ENCODE data around the gene CCDC138. TPM values are rescaled to one million over a fixed set of nuclear protein-coding genes. Genes with fewer than 3 reads are reported as not detected.
"Not testable (repeated sequence)": the region's sequence is repeated elsewhere in the genome, so short reads cannot be mapped to it uniquely, and the experiment has no call there.

The CCDC138 gene
- 19.9 and 20.1 TPM in 2 replicates for total RNA-seq

- H3K27ac Mint-ChIP-seq: peak within 1 kb of the TSS; percentile 99
- no peaks in the 10 kb centered on the region for H3K27me3 Mint-ChIP-seq
- H3K4me1 Mint-ChIP-seq: peaks cover 14% of the 10 kb centered on the region
- no peaks in the 10 kb centered on the region for H3K9me3 Mint-ChIP-seq
- peak within 1 kb of the TSS; percentile 96 for H3K4me3 Mint-ChIP-seq
- peak; percentile 98 for DNase-seq
- intact Hi-C loops (cut with micrococcal nuclease): loop anchor here (2.0 to 5.0 kb wide), 4 partner anchors 68 to 246 kb away; partner anchors contain the start of genes EDAR and RANBP2
- peaks cover 36% of the 10 kb centered on the region for H3K36me3 Mint-ChIP-seq (ENCODE audit: low read depth)
Measured at GRCh38 chr2:108786354-108787215, at the start of gene CCDC138. Gene CCDC138, plus strand, starts transcription at chr2:108786771. Its CDS starts 52 bp downstream, at chr2:108786823.

GRCh38 chr2:108757973-108758372 is 28.6 kb upstream of the CCDC138 start:
- H3K4me1 Mint-ChIP-seq; H3K27ac Mint-ChIP-seq; H3K4me3 Mint-ChIP-seq; H3K27me3 Mint-ChIP-seq; DNase-seq; H3K9me3 Mint-ChIP-seq; intact Hi-C loops (cut with micrococcal nuclease): not testable (repeated sequence)
- peaks cover 33% of the 10 kb centered on the region for H3K36me3 Mint-ChIP-seq (ENCODE audit: low read depth)

- intact Hi-C loops (cut with micrococcal nuclease); H3K27ac Mint-ChIP-seq; H3K4me1 Mint-ChIP-seq; H3K9me3 Mint-ChIP-seq; H3K27me3 Mint-ChIP-seq; DNase-seq; H3K4me3 Mint-ChIP-seq: not testable (repeated sequence)
- peaks cover 48% of the 10 kb centered on the region for H3K36me3 Mint-ChIP-seq (ENCODE audit: low read depth)
Measured at GRCh38 chr2:108762618-108763017, 24.0 kb upstream of the CCDC138 start.

- H3K36me3 Mint-ChIP-seq (ENCODE audit: low read depth): peaks cover 62% of the 10 kb centered on the region
- H3K27me3 Mint-ChIP-seq; intact Hi-C loops (cut with micrococcal nuclease); H3K9me3 Mint-ChIP-seq; H3K4me3 Mint-ChIP-seq; H3K27ac Mint-ChIP-seq; H3K4me1 Mint-ChIP-seq; DNase-seq: not testable (repeated sequence)
Measured at GRCh38 chr2:108766671-108767070, 19.9 kb upstream of the CCDC138 start.

- Mint-ChIP-seq H3K36me3 (ENCODE audit: low read depth) (peaks cover 68% of the 10 kb centered on the region), H3K4me3 (peak overlapping the region; percentile 58)
- H3K4me1 Mint-ChIP-seq; intact Hi-C loops (cut with micrococcal nuclease); H3K27me3 Mint-ChIP-seq; H3K27ac Mint-ChIP-seq; DNase-seq; H3K9me3 Mint-ChIP-seq: not testable (repeated sequence)
Measured at GRCh38 chr2:108767859-108768258, 18.7 kb upstream of the CCDC138 start.

- H3K4me3 Mint-ChIP-seq: no peak overlapping the region
- H3K9me3 Mint-ChIP-seq: no peaks in the 10 kb centered on the region
- no peaks in the 10 kb centered on the region for H3K27me3 Mint-ChIP-seq
- H3K36me3 Mint-ChIP-seq (ENCODE audit: low read depth): peaks cover 48% of the 10 kb centered on the region
- peaks cover 3% of the 10 kb centered on the region for H3K4me1 Mint-ChIP-seq
- intact Hi-C loops (cut with micrococcal nuclease): no loop called here
- no peak overlapping the region for H3K27ac Mint-ChIP-seq
- no peak for DNase-seq
Measured at GRCh38 chr2:108776475-108776874, 10.1 kb upstream of the CCDC138 start.

- H3K27ac Mint-ChIP-seq: no peak overlapping the region
- H3K36me3 Mint-ChIP-seq (ENCODE audit: low read depth): peaks cover 50% of the 10 kb centered on the region
- DNase-seq: no peak
- no peaks in the 10 kb centered on the region for H3K9me3 Mint-ChIP-seq
- H3K4me1 Mint-ChIP-seq: peaks cover 3% of the 10 kb centered on the region
- intact Hi-C loops (cut with micrococcal nuclease): no loop called here
- H3K4me3 Mint-ChIP-seq: no peak overlapping the region
- no peaks in the 10 kb centered on the region for H3K27me3 Mint-ChIP-seq
Measured at GRCh38 chr2:108778857-108779256, 7.7 kb upstream of the CCDC138 start.

GRCh38 chr2:108786008-108786353 is 590 bp upstream of the CCDC138 start:
- H3K4me1 Mint-ChIP-seq: peaks cover 14% of the 10 kb centered on the region
- no peaks in the 10 kb centered on the region for H3K27me3 Mint-ChIP-seq
- H3K9me3 Mint-ChIP-seq: no peaks in the 10 kb centered on the region
- H3K27ac Mint-ChIP-seq: peak overlapping the region; percentile 99
- no peak for DNase-seq
- H3K36me3 Mint-ChIP-seq (ENCODE audit: low read depth): peaks cover 36% of the 10 kb centered on the region
- intact Hi-C loops (cut with micrococcal nuclease): loop anchor here (2.0 to 5.0 kb wide), 4 partner anchors 67 to 246 kb away; partner anchors contain the start of genes EDAR and RANBP2
- H3K4me3 Mint-ChIP-seq: peak overlapping the region; percentile 96

- H3K4me1 Mint-ChIP-seq: peaks cover 14% of the 10 kb centered on the region
- H3K4me3 Mint-ChIP-seq: peak overlapping the region; percentile 96
- intact Hi-C loops (cut with micrococcal nuclease): loop anchor here (2.0 to 5.0 kb wide), 4 partner anchors 68 to 245 kb away; partner anchors contain the start of genes EDAR and RANBP2
- H3K36me3 Mint-ChIP-seq (ENCODE audit: low read depth): peaks cover 34% of the 10 kb centered on the region
- H3K27ac Mint-ChIP-seq: peak overlapping the region; percentile 72
- H3K9me3 Mint-ChIP-seq: no peaks in the 10 kb centered on the region
- DNase-seq: no peak
- no peaks in the 10 kb centered on the region for H3K27me3 Mint-ChIP-seq
Measured at GRCh38 chr2:108787216-108787541, 608 bp downstream of the CCDC138 start.

GRCh38 chr2:108803045-108803736 is 16.6 kb downstream of the CCDC138 start:
- Mint-ChIP-seq H3K27me3 (no peaks in the 10 kb centered on the region), H3K9me3 (no peaks in the 10 kb centered on the region), H3K27ac (no peak overlapping the region), H3K4me1 (peaks cover 7% of the 10 kb centered on the region), H3K4me3 (no peak overlapping the region), H3K36me3 (ENCODE audit: low read depth) (peaks cover 45% of the 10 kb centered on the region)
- intact Hi-C loops (cut with micrococcal nuclease): no loop called here
- no peak for DNase-seq

GRCh38 chr2:108805032-108805431 is 18.5 kb downstream of the CCDC138 start:
- Mint-ChIP-seq H3K27ac (no peak overlapping the region), H3K4me3 (no peak overlapping the region), H3K36me3 (ENCODE audit: low read depth) (peaks cover 49% of the 10 kb centered on the region), H3K4me1 (no peaks in the 10 kb centered on the region), H3K27me3 (no peaks in the 10 kb centered on the region), H3K9me3 (peaks cover 12% of the 10 kb centered on the region)
- no peak for DNase-seq
- intact Hi-C loops (cut with micrococcal nuclease): no loop called here

- no peak overlapping the region for H3K27ac Mint-ChIP-seq
- peaks cover 18% of the 10 kb centered on the region for H3K9me3 Mint-ChIP-seq
- intact Hi-C loops (cut with micrococcal nuclease): no loop called here
- no peaks in the 10 kb centered on the region for H3K27me3 Mint-ChIP-seq
- peaks cover 2% of the 10 kb centered on the region for H3K4me1 Mint-ChIP-seq
- no peak for DNase-seq
- H3K36me3 Mint-ChIP-seq (ENCODE audit: low read depth): peaks cover 53% of the 10 kb centered on the region
- H3K4me3 Mint-ChIP-seq: no peak overlapping the region
Measured at GRCh38 chr2:108805782-108806181, 19.2 kb downstream of the CCDC138 start.

GRCh38 chr2:108806371-108807113 is 20.0 kb downstream of the CCDC138 start:
- H3K9me3 Mint-ChIP-seq: peaks cover 21% of the 10 kb centered on the region
- no peaks in the 10 kb centered on the region for H3K27me3 Mint-ChIP-seq
- peaks cover 57% of the 10 kb centered on the region for H3K36me3 Mint-ChIP-seq (ENCODE audit: low read depth)
- no peak overlapping the region for H3K27ac Mint-ChIP-seq
- H3K4me3 Mint-ChIP-seq: no peak overlapping the region
- H3K4me1 Mint-ChIP-seq: peaks cover 2% of the 10 kb centered on the region
- intact Hi-C loops (cut with micrococcal nuclease): no loop called here
- no peak for DNase-seq

- Mint-ChIP-seq H3K9me3 (peaks cover 21% of the 10 kb centered on the region), H3K4me1 (peaks cover 2% of the 10 kb centered on the region), H3K27ac (no peak overlapping the region), H3K36me3 (ENCODE audit: low read depth) (peaks cover 56% of the 10 kb centered on the region), H3K27me3 (no peaks in the 10 kb centered on the region), H3K4me3 (no peak overlapping the region)
- no peak for DNase-seq
- intact Hi-C loops (cut with micrococcal nuclease): no loop called here
Measured at GRCh38 chr2:108809936-108810335, 23.4 kb downstream of the CCDC138 start.

Measured in activated CD4-positive, alpha-beta T cell treated with anti-CD3 and anti-CD28 coated beads, Interleukin-2, amount 10 ng/mL, durations not matched to agents 24 days and 14 days (primary cell).